ENCODE results near the gene RTEL1. TPM values are rescaled to one million over a fixed set of nuclear protein-coding genes. Genes with fewer than 3 reads are reported as not detected.

Gene RTEL1
- total and polyA plus RNA-seq, 9 of the 15 experiments (the other 6 are each of a cell fraction or from before 2014, with no cell fraction given): 0.36 to 61.0 (median 17.9) TPM

- TF ChIP-seq ETS1 (conservative IDR thresholded peaks at IDR 0.05; ENCODE audit: control insufficient read depth, low read depth, low read length): no peak
- TF ChIP-seq KLF13 (tag; IDR thresholded peaks at IDR 0.05; ENCODE audit: borderline replicate concordance, low read depth): no peak
- no peak for TF ChIP-seq MAFF (IDR thresholded peaks at IDR 0.05; ENCODE audit: low read length)
- no peak; the same call in 1 of the 2 replicates for TF ChIP-seq TFAP4 (CRISPR knock-in tag; IDR thresholded peaks at IDR 0.05; ENCODE audit: borderline replicate concordance)
- TF ChIP-seq ZBTB49 (CRISPR knock-in tag; IDR thresholded peaks at IDR 0.05; ENCODE audit: borderline replicate concordance): no peak
- TF ChIP-seq POLR2G (IDR thresholded peaks at IDR 0.05; ENCODE audit: low read depth, low read length): peak; percentile 66
- TF ChIP-seq SFPQ (IDR thresholded peaks at IDR 0.05; ENCODE audit: low read depth, low read length): no peak
- TF ChIP-seq ADNP (tag; IDR thresholded peaks at IDR 0.05): no peak
- peak; percentile 75 for TF ChIP-seq ZBTB33 (CRISPR knock-in tag; IDR thresholded peaks at IDR 0.05)
- peak; percentile 22; the same call in 1 of the 2 replicates for TF ChIP-seq RBFOX2 (IDR thresholded peaks at IDR 0.05; ENCODE audit: low read depth, low read length)
- TF ChIP-seq SIN3B (IDR thresholded peaks at IDR 0.05; ENCODE audit: low read depth): no peak
- TF ChIP-seq MAX (CRISPR knock-in tag; IDR thresholded peaks at IDR 0.05): peak; percentile 61
- no peak for TF ChIP-seq PTTG1 (tag; IDR thresholded peaks at IDR 0.05; ENCODE audit: low read depth)
- TF ChIP-seq BRCA1 (IDR thresholded peaks at IDR 0.05): no peak
- TF ChIP-seq BRCA1 (CRISPR knock-in tag; IDR thresholded peaks at IDR 0.05): no peak
- TF ChIP-seq HDAC1 (IDR thresholded peaks at IDR 0.05): no peak
Observed at GRCh38 chr20:63686492-63687321, 28.6 kb downstream of the RTEL1 start (continued).
